Measurements from ENCODE around the gene OSER1. TPM values are rescaled to one million over a fixed set of nuclear protein-coding genes. Genes with fewer than 3 reads are reported as not detected.

Gene OSER1
- total RNA-seq, 4 donors from 2014 or later, result 36.2 to 56.4 (median 43.0) TPM

DNA sequence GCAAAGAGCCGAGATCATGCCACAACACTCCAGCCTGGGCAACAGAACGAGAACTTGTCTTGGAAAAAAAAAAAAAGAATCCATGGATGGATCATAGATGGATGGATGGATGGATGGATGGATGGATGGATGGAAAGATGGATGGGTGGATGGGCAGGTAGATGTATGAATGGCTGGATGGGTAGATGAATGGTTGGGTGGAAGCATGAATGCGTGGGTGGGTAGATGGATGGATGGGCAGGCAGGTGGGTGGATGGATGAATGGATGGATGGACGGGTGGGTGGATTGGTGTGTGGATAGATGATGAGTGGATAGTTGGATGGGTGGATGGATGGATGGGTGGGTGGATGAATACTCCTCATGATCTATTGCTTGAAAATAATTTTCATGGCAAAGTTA, 25.0 kb downstream of the OSER1 start:
- Histone ChIP-seq H3K27ac (no peak overlapping the region), H3K36me3 (no peaks in the 10 kb centered on the region), H3K27me3 (no peaks in the 10 kb centered on the region), H3K9me3 (no peaks in the 10 kb centered on the region), H3K4me1 (peaks cover 20 to 28% of the 10 kb centered on the region in 2 donors), H3K4me3 (replicated peaks in 1 of 3) (no peak overlapping the region)
- no peak for DNase-seq
- 91 to 94% methylated on average over 4 of the region's 4 CpGs for WGBS, 2 donors
- intact Hi-C loops (cut with DNase I), result no loop called here
- no peak for TF ChIP-seq POLR2A (IDR thresholded peaks at IDR 0.05)
- TF ChIP-seq, protein P1, sequence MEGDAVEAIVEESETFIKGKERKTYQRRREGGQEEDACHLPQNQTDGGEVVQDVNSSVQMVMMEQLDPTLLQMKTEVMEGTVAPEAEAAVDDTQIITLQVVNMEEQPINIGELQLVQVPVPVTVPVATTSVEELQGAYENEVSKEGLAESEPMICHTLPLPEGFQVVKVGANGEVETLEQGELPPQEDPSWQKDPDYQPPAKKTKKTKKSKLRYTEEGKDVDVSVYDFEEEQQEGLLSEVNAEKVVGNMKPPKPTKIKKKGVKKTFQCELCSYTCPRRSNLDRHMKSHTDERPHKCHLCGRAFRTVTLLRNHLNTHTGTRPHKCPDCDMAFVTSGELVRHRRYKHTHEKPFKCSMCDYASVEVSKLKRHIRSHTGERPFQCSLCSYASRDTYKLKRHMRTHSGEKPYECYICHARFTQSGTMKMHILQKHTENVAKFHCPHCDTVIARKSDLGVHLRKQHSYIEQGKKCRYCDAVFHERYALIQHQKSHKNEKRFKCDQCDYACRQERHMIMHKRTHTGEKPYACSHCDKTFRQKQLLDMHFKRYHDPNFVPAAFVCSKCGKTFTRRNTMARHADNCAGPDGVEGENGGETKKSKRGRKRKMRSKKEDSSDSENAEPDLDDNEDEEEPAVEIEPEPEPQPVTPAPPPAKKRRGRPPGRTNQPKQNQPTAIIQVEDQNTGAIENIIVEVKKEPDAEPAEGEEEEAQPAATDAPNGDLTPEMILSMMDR (IDR thresholded peaks at IDR 0.05), result no peak

GRCh38 chr20:44183282-44183681, 27.3 kb downstream of the OSER1 start:
- 69 to 79% methylated on average over 6 to 7 of the region's 7 CpGs for WGBS, 2 donors
- no peak overlapping the region for H3K27ac ChIP-seq

DNA sequence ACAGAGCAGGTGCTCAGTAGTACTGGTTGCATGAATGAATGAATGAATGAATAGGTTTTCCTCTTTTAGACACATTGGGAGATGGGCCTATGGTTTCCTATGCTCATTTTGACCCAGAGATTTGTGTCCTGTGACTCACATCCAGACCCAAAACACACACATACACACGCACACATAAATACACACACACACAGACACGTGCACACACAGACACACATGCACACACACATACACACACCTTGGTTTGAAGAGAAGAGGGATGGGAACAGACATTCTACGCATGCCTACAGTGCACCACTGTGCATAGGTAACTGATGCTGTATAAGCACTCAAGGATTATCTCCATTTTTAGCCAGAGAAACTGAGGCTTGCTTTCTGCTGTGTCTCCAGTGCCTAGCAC, 27.7 kb downstream of the OSER1 start:
- TF ChIP-seq, protein P1 (IDR thresholded peaks at IDR 0.05), result no peak
- TF ChIP-seq POLR2A (IDR thresholded peaks at IDR 0.05), result no peak
- 76 to 79% methylated on average over 3 of the region's 3 CpGs for WGBS, 2 donors

More at GRCh38 chr20:44183282-44183681, 27.3 kb downstream of the OSER1 start:
- H3K9me3 ChIP-seq, result no peaks in the 10 kb centered on the region
- no peak for TF ChIP-seq POLR2A (IDR thresholded peaks at IDR 0.05)
- TF ChIP-seq, protein P1 (IDR thresholded peaks at IDR 0.05), result no peak
- intact Hi-C loops (cut with DNase I), result no loop called here
- peaks cover 10 to 18% of the 10 kb centered on the region in 2 donors for H3K4me1 ChIP-seq
- H3K27me3 ChIP-seq, result no peaks in the 10 kb centered on the region
- H3K36me3 ChIP-seq, result no peaks in the 10 kb centered on the region
- H3K4me3 ChIP-seq (replicated peaks in 1 of 3), result no peak overlapping the region
- DNase-seq, result no peak

DNA sequence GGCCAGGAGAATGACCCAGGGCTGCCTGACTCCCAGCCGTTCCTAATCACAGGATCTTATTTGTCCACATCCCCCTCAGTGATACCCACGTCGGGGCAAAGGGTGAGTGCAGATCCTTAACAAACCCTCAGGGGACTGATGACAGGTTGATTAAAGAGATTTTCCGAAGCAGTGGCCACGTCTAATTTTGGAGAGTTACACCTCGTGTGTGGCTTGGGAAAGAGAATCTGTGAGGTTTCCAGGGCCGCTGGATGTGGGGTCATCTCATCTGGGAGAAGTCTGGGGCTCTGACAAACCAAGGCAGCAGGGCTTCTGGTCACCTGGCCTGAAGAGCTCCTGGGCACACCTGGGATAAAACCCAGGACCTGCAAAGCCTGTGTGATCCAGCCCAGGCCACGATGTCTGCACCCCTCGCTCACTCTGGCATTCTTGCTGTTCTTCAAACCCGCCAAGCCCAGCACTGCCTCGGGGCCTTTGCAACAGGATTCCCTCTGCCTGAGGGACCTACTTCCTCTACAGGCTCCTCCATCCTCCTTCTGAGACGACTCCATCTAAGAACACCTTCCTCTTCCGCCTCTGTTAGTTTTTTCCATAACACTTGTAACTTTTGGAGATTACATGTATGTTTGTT, 28.3 kb downstream of the OSER1 start:
- TF ChIP-seq, protein P1 (IDR thresholded peaks at IDR 0.05), result no peak
- TF ChIP-seq POLR2A (IDR thresholded peaks at IDR 0.05), result no peak
- no peaks in the 10 kb centered on the region for H3K27me3 ChIP-seq
- DNase-seq, result no peak
- intact Hi-C loops (cut with DNase I), result no loop called here
- H3K4me1 ChIP-seq, result peaks cover 0 to 8% of the 10 kb centered on the region in 2 donors
- no peak overlapping the region for H3K4me3 ChIP-seq (replicated peaks in 1 of 3)
- H3K9me3 ChIP-seq, result no peaks in the 10 kb centered on the region
- no peaks in the 10 kb centered on the region for H3K36me3 ChIP-seq
- 48 to 57% methylated on average over 12 to 13 of the region's 13 CpGs for WGBS, 2 donors
- no peak overlapping the region for H3K27ac ChIP-seq

More for the DNA sequence above, 27.7 kb downstream of the OSER1 start:
- Histone ChIP-seq H3K9me3 (no peaks in the 10 kb centered on the region), H3K27me3 (no peaks in the 10 kb centered on the region), H3K36me3 (no peaks in the 10 kb centered on the region), H3K4me1 (peaks cover 6 to 14% of the 10 kb centered on the region in 2 donors), H3K27ac (no peak overlapping the region), H3K4me3 (replicated peaks in 1 of 3) (no peak overlapping the region)
- intact Hi-C loops (cut with DNase I), result no loop called here
- DNase-seq, result no peak

DNA sequence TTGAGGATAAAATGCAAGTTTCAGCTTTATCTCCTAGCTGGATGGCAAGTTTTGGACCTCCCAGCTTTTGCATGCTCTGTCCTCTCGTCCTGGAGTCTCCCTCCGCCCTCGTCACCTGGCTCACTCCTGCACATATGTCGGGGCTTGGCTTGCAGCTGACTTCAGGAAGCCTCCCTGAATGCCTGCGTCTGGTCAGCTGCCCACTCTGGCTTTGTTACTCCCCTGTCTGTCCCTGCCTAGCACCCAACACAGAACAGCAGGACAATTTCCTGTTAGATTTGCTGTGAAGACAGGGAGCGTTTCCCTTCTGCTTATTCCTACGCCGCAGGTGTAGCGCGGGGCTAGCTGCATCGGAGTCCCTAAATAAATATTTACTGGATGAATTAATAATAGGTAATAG, 29.0 kb downstream of the OSER1 start:
- intact Hi-C loops (cut with DNase I), result no loop called here
- no peaks in the 10 kb centered on the region for H3K9me3 ChIP-seq
- H3K27me3 ChIP-seq, result no peaks in the 10 kb centered on the region
- peaks cover 0 to 2% of the 10 kb centered on the region in 2 donors for H3K4me1 ChIP-seq
- TF ChIP-seq, protein P1 (IDR thresholded peaks at IDR 0.05), result no peak
- no peaks in the 10 kb centered on the region for H3K36me3 ChIP-seq
- DNase-seq, result no peak
- H3K27ac ChIP-seq, result no peak overlapping the region
- no peak overlapping the region for H3K4me3 ChIP-seq (replicated peaks in 1 of 3)
- 67% methylated on average over 11 of the region's 11 CpGs for WGBS, 2 donors
